Dendritic cell treated with granulocyte-macrophage colony-stimulating factor and Interleukin-4, amounts not matched to agents 40 ng/mL and 50 ng/mL, for 4 days (primary cell): ENCODE measurements around the gene ATL3.
"Not testable (repeated sequence)": the region's sequence is repeated elsewhere in the genome, so short reads cannot be mapped to it uniquely, and the experiment has no call there.

Experiments used
- H3K27ac Mint-ChIP-seq: one replicate; pipeline ENCODE4 v1.8.0; 2022; ENCODE audit warnings: mild to moderate bottlenecking, mixed read lengths
- H3K27me3 Mint-ChIP-seq: one replicate; pipeline ENCODE4 v1.8.0; 2022; ENCODE audit warnings: mild to moderate bottlenecking, mixed read lengths
- H3K36me3 Mint-ChIP-seq: one replicate; pipeline ENCODE4 v1.8.0; 2022; ENCODE audit warnings: low read depth, mixed read lengths
- H3K4me1 Mint-ChIP-seq: one replicate; pipeline ENCODE4 v1.8.0; 2022; ENCODE audit warnings: low read depth, mixed read lengths
- H3K4me3 Mint-ChIP-seq: one replicate; pipeline ENCODE4 v1.8.0; 2022; ENCODE audit warnings: mild to moderate bottlenecking, moderate library complexity, mixed read lengths
- H3K9me3 Mint-ChIP-seq: one replicate; pipeline ENCODE4 v1.8.0; 2022; ENCODE audit warnings: mixed read lengths
- intact Hi-C: fragments of 100-400 bp; cut with micrococcal nuclease; formaldehyde crosslinking; loops from one replicate; pipeline ENCODE4 v1.15.0; 2022

Gene ATL3

GRCh38 chr11:63621071-63621470 lies 50.1 kb downstream of the ATL3 start:
- Mint-ChIP-seq H3K9me3 (no peaks in the 10 kb centered on the region), H3K4me3 (no peak overlapping the region), H3K4me1 (peaks cover 43% of the 10 kb centered on the region), H3K27ac (peak overlapping the region; percentile 66), H3K36me3 (no peaks in the 10 kb centered on the region), H3K27me3 (peaks cover 25% of the 10 kb centered on the region)
- intact Hi-C loops: no loop called here

- intact Hi-C loops: no loop called here
- Mint-ChIP-seq H3K4me1 (peaks cover 36% of the 10 kb centered on the region), H3K36me3 (no peaks in the 10 kb centered on the region), H3K27ac (peak overlapping the region; percentile 66), H3K4me3 (no peak overlapping the region), H3K9me3 (no peaks in the 10 kb centered on the region), H3K27me3 (peaks cover 27% of the 10 kb centered on the region)
Measured at GRCh38 chr11:63619967-63620366, 51.2 kb downstream of the ATL3 start.

- peaks cover 34% of the 10 kb centered on the region for H3K27me3 Mint-ChIP-seq
- H3K36me3 Mint-ChIP-seq, H3K4me3 Mint-ChIP-seq, H3K9me3 Mint-ChIP-seq, intact Hi-C loops: not testable (repeated sequence)
- peaks cover 45% of the 10 kb centered on the region for H3K4me1 Mint-ChIP-seq
- peak overlapping the region; percentile 5 for H3K27ac Mint-ChIP-seq
Measured at GRCh38 chr11:63617686-63618085, 53.5 kb downstream of the ATL3 start.

- Mint-ChIP-seq H3K9me3 (no peaks in the 10 kb centered on the region), H3K4me3 (no peak overlapping the region), H3K27me3 (peaks cover 30% of the 10 kb centered on the region), H3K4me1 (peaks cover 42% of the 10 kb centered on the region), H3K27ac (no peak overlapping the region), H3K36me3 (peaks cover 6% of the 10 kb centered on the region)
- intact Hi-C loops: no loop called here
Measured at GRCh38 chr11:63616953-63617352, 54.2 kb downstream of the ATL3 start.

GRCh38 chr11:63614136-63614671 lies 57.0 kb downstream of the ATL3 start, which contains the start of gene PLAAT3:
PLAAT3 (minus strand) TSS chr11:63614433; CDS start chr11:63614014, 419 bp downstream.
- H3K4me3 Mint-ChIP-seq: peak within 1 kb of the TSS; percentile 78
- H3K27ac Mint-ChIP-seq: peak within 1 kb of the TSS; percentile 70
- no peaks in the 10 kb centered on the region for H3K9me3 Mint-ChIP-seq
- H3K4me1 Mint-ChIP-seq: peaks cover 49% of the 10 kb centered on the region
- H3K27me3 Mint-ChIP-seq: peaks cover 30% of the 10 kb centered on the region
- peaks cover 6% of the 10 kb centered on the region for H3K36me3 Mint-ChIP-seq
- intact Hi-C loops: no loop called here

- H3K9me3 Mint-ChIP-seq: no peaks in the 10 kb centered on the region
- peaks cover 52% of the 10 kb centered on the region for H3K4me1 Mint-ChIP-seq
- H3K27me3 Mint-ChIP-seq: peaks cover 30% of the 10 kb centered on the region
- H3K36me3 Mint-ChIP-seq: peaks cover 6% of the 10 kb centered on the region
- intact Hi-C loops: no loop called here
- peak overlapping the region; percentile 70 for H3K27ac Mint-ChIP-seq
- peak overlapping the region; percentile 78 for H3K4me3 Mint-ChIP-seq
Measured at GRCh38 chr11:63613517-63614135, 57.5 kb downstream of the ATL3 start.

GRCh38 chr11:63612181-63612580 lies 59.0 kb downstream of the ATL3 start:
- no peak overlapping the region for H3K27ac Mint-ChIP-seq
- H3K4me3 Mint-ChIP-seq: no peak overlapping the region
- peaks cover 6% of the 10 kb centered on the region for H3K36me3 Mint-ChIP-seq
- peaks cover 35% of the 10 kb centered on the region for H3K27me3 Mint-ChIP-seq
- peaks cover 44% of the 10 kb centered on the region for H3K4me1 Mint-ChIP-seq
- intact Hi-C loops: no loop called here
- no peaks in the 10 kb centered on the region for H3K9me3 Mint-ChIP-seq

- no peak overlapping the region for H3K4me3 Mint-ChIP-seq
- intact Hi-C loops: no loop called here
- peaks cover 38% of the 10 kb centered on the region for H3K27me3 Mint-ChIP-seq
- no peaks in the 10 kb centered on the region for H3K9me3 Mint-ChIP-seq
- H3K36me3 Mint-ChIP-seq: peaks cover 6% of the 10 kb centered on the region
- peak overlapping the region; percentile 12 for H3K27ac Mint-ChIP-seq
- H3K4me1 Mint-ChIP-seq: peaks cover 44% of the 10 kb centered on the region
Measured at GRCh38 chr11:63611395-63611747, 59.8 kb downstream of the ATL3 start.

- intact Hi-C loops: no loop called here
- H3K27me3 Mint-ChIP-seq: peaks cover 35% of the 10 kb centered on the region
- H3K4me1 Mint-ChIP-seq: peaks cover 44% of the 10 kb centered on the region
- peaks cover 6% of the 10 kb centered on the region for H3K36me3 Mint-ChIP-seq
- no peak overlapping the region for H3K4me3 Mint-ChIP-seq
- H3K27ac Mint-ChIP-seq: peak overlapping the region; percentile 12
- no peaks in the 10 kb centered on the region for H3K9me3 Mint-ChIP-seq
Measured at GRCh38 chr11:63610604-63611394, 60.4 kb downstream of the ATL3 start.

- Mint-ChIP-seq H3K4me1 (peaks cover 44% of the 10 kb centered on the region), H3K27ac (peak overlapping the region; percentile 7)
- intact Hi-C loops: no loop called here
Measured at GRCh38 chr11:63609971-63610580, 61.1 kb downstream of the ATL3 start.

GRCh38 chr11:63609536-63609935 lies 61.6 kb downstream of the ATL3 start:
- no peaks in the 10 kb centered on the region for H3K9me3 Mint-ChIP-seq
- no peak overlapping the region for H3K4me3 Mint-ChIP-seq
- peaks cover 42% of the 10 kb centered on the region for H3K4me1 Mint-ChIP-seq
- intact Hi-C loops: no loop called here
- H3K27me3 Mint-ChIP-seq: peaks cover 34% of the 10 kb centered on the region
- peaks cover 6% of the 10 kb centered on the region for H3K36me3 Mint-ChIP-seq
- peak overlapping the region; percentile 42 for H3K27ac Mint-ChIP-seq

More at GRCh38 chr11:63609971-63610580, 61.1 kb downstream of the ATL3 start:
- peaks cover 6% of the 10 kb centered on the region for H3K36me3 Mint-ChIP-seq
- H3K4me3 Mint-ChIP-seq: no peak overlapping the region
- H3K9me3 Mint-ChIP-seq: no peaks in the 10 kb centered on the region
- H3K27me3 Mint-ChIP-seq: peaks cover 36% of the 10 kb centered on the region

GRCh38 chr11:63608353-63609345 lies 62.5 kb downstream of the ATL3 start:
- H3K27me3 Mint-ChIP-seq: peaks cover 26% of the 10 kb centered on the region
- no peaks in the 10 kb centered on the region for H3K36me3 Mint-ChIP-seq
- peaks cover 33% of the 10 kb centered on the region for H3K4me1 Mint-ChIP-seq
- H3K9me3 Mint-ChIP-seq: no peaks in the 10 kb centered on the region
- H3K4me3 Mint-ChIP-seq: no peak overlapping the region
- peak overlapping the region; percentile 42 for H3K27ac Mint-ChIP-seq
- intact Hi-C loops: no loop called here

GRCh38 chr11:63603180-63603518 lies 68.0 kb downstream of the ATL3 start:
- Mint-ChIP-seq H3K4me3 (no peak overlapping the region), H3K27me3 (peaks cover 22% of the 10 kb centered on the region), H3K36me3 (no peaks in the 10 kb centered on the region), H3K27ac (no peak overlapping the region), H3K9me3 (no peaks in the 10 kb centered on the region), H3K4me1 (peaks cover 15% of the 10 kb centered on the region)
- intact Hi-C loops: no loop called here
